Measurements from ENCODE around the gene KLHL1.

Gene KLHL1

GRCh38 chr13:69820180-69820579 lies 288.1 kb downstream of the KLHL1 start:
- Histone ChIP-seq H3K4me3 (replicated peaks; ENCODE audit: insufficient read depth, low read length) (no peak overlapping the region), H3K27me3 (ENCODE audit: insufficient read depth, poor library complexity, severe bottlenecking) (no peaks in the 10 kb centered on the region), H3K27ac (replicated peaks) (no peak overlapping the region)
- no peak for DNase-seq (ENCODE audit: low read depth in 1 of 2, low spot score in 1 of 2)
- TF ChIP-seq GABPA (IDR thresholded peaks at IDR 0.05; ENCODE audit: low read depth) (no peak), POLR2AphosphoS5 (IDR thresholded peaks at IDR 0.05; ENCODE audit: low read depth) (no peak), SPI1 (IDR thresholded peaks at IDR 0.05; ENCODE audit: borderline replicate concordance, low read depth) (no peak)
- TF ChIP-seq, protein P1, sequence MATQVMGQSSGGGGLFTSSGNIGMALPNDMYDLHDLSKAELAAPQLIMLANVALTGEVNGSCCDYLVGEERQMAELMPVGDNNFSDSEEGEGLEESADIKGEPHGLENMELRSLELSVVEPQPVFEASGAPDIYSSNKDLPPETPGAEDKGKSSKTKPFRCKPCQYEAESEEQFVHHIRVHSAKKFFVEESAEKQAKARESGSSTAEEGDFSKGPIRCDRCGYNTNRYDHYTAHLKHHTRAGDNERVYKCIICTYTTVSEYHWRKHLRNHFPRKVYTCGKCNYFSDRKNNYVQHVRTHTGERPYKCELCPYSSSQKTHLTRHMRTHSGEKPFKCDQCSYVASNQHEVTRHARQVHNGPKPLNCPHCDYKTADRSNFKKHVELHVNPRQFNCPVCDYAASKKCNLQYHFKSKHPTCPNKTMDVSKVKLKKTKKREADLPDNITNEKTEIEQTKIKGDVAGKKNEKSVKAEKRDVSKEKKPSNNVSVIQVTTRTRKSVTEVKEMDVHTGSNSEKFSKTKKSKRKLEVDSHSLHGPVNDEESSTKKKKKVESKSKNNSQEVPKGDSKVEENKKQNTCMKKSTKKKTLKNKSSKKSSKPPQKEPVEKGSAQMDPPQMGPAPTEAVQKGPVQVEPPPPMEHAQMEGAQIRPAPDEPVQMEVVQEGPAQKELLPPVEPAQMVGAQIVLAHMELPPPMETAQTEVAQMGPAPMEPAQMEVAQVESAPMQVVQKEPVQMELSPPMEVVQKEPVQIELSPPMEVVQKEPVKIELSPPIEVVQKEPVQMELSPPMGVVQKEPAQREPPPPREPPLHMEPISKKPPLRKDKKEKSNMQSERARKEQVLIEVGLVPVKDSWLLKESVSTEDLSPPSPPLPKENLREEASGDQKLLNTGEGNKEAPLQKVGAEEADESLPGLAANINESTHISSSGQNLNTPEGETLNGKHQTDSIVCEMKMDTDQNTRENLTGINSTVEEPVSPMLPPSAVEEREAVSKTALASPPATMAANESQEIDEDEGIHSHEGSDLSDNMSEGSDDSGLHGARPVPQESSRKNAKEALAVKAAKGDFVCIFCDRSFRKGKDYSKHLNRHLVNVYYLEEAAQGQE (IDR thresholded peaks at IDR 0.05; ENCODE audit: insufficient replicate concordance, low read depth) = no peak
- TF ChIP-seq, protein P2, sequence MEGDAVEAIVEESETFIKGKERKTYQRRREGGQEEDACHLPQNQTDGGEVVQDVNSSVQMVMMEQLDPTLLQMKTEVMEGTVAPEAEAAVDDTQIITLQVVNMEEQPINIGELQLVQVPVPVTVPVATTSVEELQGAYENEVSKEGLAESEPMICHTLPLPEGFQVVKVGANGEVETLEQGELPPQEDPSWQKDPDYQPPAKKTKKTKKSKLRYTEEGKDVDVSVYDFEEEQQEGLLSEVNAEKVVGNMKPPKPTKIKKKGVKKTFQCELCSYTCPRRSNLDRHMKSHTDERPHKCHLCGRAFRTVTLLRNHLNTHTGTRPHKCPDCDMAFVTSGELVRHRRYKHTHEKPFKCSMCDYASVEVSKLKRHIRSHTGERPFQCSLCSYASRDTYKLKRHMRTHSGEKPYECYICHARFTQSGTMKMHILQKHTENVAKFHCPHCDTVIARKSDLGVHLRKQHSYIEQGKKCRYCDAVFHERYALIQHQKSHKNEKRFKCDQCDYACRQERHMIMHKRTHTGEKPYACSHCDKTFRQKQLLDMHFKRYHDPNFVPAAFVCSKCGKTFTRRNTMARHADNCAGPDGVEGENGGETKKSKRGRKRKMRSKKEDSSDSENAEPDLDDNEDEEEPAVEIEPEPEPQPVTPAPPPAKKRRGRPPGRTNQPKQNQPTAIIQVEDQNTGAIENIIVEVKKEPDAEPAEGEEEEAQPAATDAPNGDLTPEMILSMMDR (IDR thresholded peaks at IDR 0.05; ENCODE audit: insufficient read depth, low read length) = no peak

DNA sequence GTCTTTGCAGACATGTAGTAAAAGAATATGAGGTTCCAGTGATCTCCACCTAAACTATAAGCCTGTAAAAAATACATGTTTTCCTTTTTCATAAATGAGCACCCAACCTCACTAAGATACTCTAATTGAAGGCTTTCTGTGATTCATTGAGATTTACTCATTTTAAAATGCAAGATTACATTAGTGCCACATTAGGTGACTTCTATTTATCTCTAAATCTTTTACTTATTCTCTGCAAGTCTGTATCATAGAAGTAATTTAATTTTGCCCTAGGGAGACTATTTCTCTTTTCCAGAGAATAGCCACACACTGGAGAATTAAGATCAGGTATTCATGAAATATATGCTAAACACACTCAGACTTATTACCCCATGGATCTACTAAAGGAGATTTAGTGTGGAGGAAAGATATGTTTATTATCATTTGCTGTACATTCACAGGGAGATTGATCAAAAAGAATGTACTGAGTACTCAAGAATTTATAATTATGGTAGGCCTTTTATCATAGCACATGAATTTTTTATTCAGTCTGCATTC lies 290.9 kb downstream of the KLHL1 start:
- Histone ChIP-seq H3K27ac (replicated peaks) (no peak overlapping the region), H3K4me3 (replicated peaks; ENCODE audit: insufficient read depth, low read length) (no peak overlapping the region), H3K27me3 (ENCODE audit: insufficient read depth, poor library complexity, severe bottlenecking) (no peaks in the 10 kb centered on the region)
- TF ChIP-seq, protein P2 (IDR thresholded peaks at IDR 0.05; ENCODE audit: insufficient read depth, low read length) = no peak
- TF ChIP-seq GABPA (IDR thresholded peaks at IDR 0.05; ENCODE audit: low read depth) (no peak), POLR2AphosphoS5 (IDR thresholded peaks at IDR 0.05; ENCODE audit: low read depth) (no peak), SPI1 (IDR thresholded peaks at IDR 0.05; ENCODE audit: borderline replicate concordance, low read depth) (no peak)
- TF ChIP-seq, protein P1 (IDR thresholded peaks at IDR 0.05; ENCODE audit: insufficient replicate concordance, low read depth) = no peak
- no peak for DNase-seq (ENCODE audit: low read depth in 1 of 2, low spot score in 1 of 2)

GRCh38 chr13:69809152-69809551 lies 299.1 kb downstream of the KLHL1 start:
- no peak for TF ChIP-seq POLR2AphosphoS5 (IDR thresholded peaks at IDR 0.05; ENCODE audit: low read depth)
- TF ChIP-seq SPI1 (IDR thresholded peaks at IDR 0.05; ENCODE audit: borderline replicate concordance, low read depth) = no peak
- no peak for DNase-seq (ENCODE audit: low read depth in 1 of 2, low spot score in 1 of 2)
- H3K4me3 ChIP-seq (replicated peaks; ENCODE audit: insufficient read depth, low read length) = no peak overlapping the region
- no peak overlapping the region for H3K27ac ChIP-seq (replicated peaks)
- H3K27me3 ChIP-seq (ENCODE audit: insufficient read depth, poor library complexity, severe bottlenecking) = no peaks in the 10 kb centered on the region

DNA sequence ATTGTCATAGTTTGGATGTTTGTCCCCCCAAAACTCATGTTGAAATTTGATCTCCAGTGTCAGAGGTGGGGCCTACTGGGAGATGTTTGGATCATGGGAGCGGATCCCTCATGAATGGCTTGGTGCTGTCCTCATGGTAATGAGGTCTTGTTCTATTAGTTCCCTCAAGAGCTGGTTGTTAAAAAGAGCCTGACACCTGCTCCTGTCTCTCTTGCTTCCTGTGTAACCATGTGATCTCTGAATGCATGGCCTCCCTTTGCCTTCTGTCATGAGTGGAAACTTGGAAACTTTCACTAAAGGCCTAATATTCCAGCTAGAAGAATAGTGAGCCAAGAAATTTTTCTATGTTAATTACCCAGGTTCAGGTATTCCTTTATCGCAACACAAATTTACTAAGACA lies 312.0 kb downstream of the KLHL1 start:
- Histone ChIP-seq H3K27me3 (ENCODE audit: insufficient read depth, poor library complexity, severe bottlenecking) (no peaks in the 10 kb centered on the region), H3K27ac (replicated peaks) (no peak overlapping the region), H3K4me3 (replicated peaks; ENCODE audit: insufficient read depth, low read length) (no peak overlapping the region)
- no peak for DNase-seq (ENCODE audit: low read depth in 1 of 2, low spot score in 1 of 2)
- TF ChIP-seq SPI1 (IDR thresholded peaks at IDR 0.05; ENCODE audit: borderline replicate concordance, low read depth) (no peak), GABPA (IDR thresholded peaks at IDR 0.05; ENCODE audit: low read depth) (no peak), POLR2AphosphoS5 (IDR thresholded peaks at IDR 0.05; ENCODE audit: low read depth) (no peak)
- TF ChIP-seq, protein P2 (IDR thresholded peaks at IDR 0.05; ENCODE audit: insufficient read depth, low read length) = no peak
- TF ChIP-seq, protein P1 (IDR thresholded peaks at IDR 0.05; ENCODE audit: insufficient replicate concordance, low read depth) = no peak
